Ovary (tissue), 1 donor: ENCODE measurements around the gene DCTN1.

ENCODE experiments used
- EP300 ChIP-seq: sonication (generic); formaldehyde crosslinking; IDR thresholded peaks from one replicate; pipeline ENCODE4 v1.6.1; 2017; ENCODE audit warnings: antibody characterized with exemption
- POLR2A ChIP-seq: fragments of 450-650 bp; IDR thresholded peaks from one replicate; pipeline ENCODE4 v1.6.1; 2017; ENCODE audit warnings: antibody characterized with exemption, mild to moderate bottlenecking, moderate library complexity

DNA sequence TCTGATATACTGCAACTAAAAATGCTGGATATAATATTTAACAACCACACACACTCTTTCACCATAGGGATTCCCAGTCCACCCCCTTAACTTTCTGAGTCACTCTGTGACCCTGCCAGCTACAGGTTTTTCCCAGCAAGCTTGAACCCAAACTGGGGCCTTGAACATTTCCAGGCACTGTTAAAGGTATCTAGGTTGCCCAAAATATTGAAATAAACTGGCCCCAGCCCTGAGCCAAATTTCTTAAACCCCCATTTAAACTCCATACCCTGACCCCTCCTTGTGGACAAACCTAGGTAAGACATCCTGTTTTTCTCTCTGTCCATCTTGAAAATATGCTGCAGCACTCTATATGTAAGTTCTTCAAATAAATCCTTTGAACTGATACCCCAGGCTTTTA lies 19.7 kb upstream of the DCTN1 start:
- TF ChIP-seq POLR2A (no peak), EP300 (no peak)
